ENCODE measurements around the gene USF2. TPM values are rescaled to one million over a fixed set of nuclear protein-coding genes. Genes with fewer than 3 reads are reported as not detected.

The USF2 gene
- total and polyA plus RNA-seq, 2 of the 8 experiments (the other 6 are each of a cell fraction or from before 2014, with no cell fraction given), result 74.1 to 109 TPM

GRCh38 chr19:35225951-35226350, 42.8 kb upstream of the USF2 start:
- H3K4ac ChIP-seq (replicated peaks; ENCODE audit: insufficient read length, low read depth, low read length), result no peak overlapping the region
- no peak overlapping the region for H2AFZ ChIP-seq (ENCODE audit: low read length)
- no peaks in the 10 kb centered on the region for H4K20me1 ChIP-seq (replicated peaks in 1 of 2; ENCODE audit: control insufficient read depth in 1 of 2, insufficient read depth in 2 of 2, low read length in 2 of 2)
- H2BK5ac ChIP-seq (ENCODE audit: low read depth, low read length), result no peak overlapping the region
- H4K5ac ChIP-seq (ENCODE audit: insufficient read length, low read depth, low read length), result no peak overlapping the region
- no peak overlapping the region for H2BK15ac ChIP-seq (ENCODE audit: low read length)
- H3K27me3 ChIP-seq (replicated peaks in 1 of 4; ENCODE audit: control insufficient read depth in 3 of 4, extremely low read depth in 1 of 4, insufficient read depth in 3 of 4, low read length in 3 of 4), result no peaks in the 10 kb centered on the region; a peak in 1 of 7 replicates
- H3K23me2 ChIP-seq (ENCODE audit: low read depth, low read length), result no peaks in the 10 kb centered on the region
- H2BK20ac ChIP-seq (ENCODE audit: low read length), result no peak overlapping the region
- ChIA-PET POLR2A (ENCODE audit: partially characterized antibody) (interaction anchor here (1.1 to 2.2 kb wide), 5 partner anchors 9 to 159 kb away, joined by 3 to 9 read pairs (median 4); no protein-coding TSS in a partner anchor), CTCF (ENCODE audit: partially characterized antibody) (interaction anchor here (1.0 to 3.5 kb wide), 9 partner anchors 9 to 183 kb away, joined by 3 to 16 read pairs (median 5); partner anchors contain the start of genes FXYD5 and FXYD7)
- no peaks in the 10 kb centered on the region for H3K36me3 ChIP-seq (ENCODE audit: control insufficient read depth in 2 of 4, insufficient read depth in 4 of 4, low read length in 3 of 4)
- peaks cover 0 to 7% of the 10 kb centered on the region in 2 experiments; a peak in 1 of 4 replicates for H3K9me3 ChIP-seq (ENCODE audit: insufficient read depth in 2 of 2, low read depth in 1 of 2, low read length in 1 of 2)
- H3K4me1 ChIP-seq (replicated peaks in 1 of 4; ENCODE audit: control insufficient read depth in 3 of 4, insufficient read depth in 4 of 4, low read length in 3 of 4), result peaks cover 0 to 12% (median 3%) of the 10 kb centered on the region in 4 experiments; a peak in 4 of 7 replicates
- peak overlapping the region; percentile 3 for H4K91ac ChIP-seq (replicated peaks; ENCODE audit: insufficient read length, low read length)
- no peaks in the 10 kb centered on the region for H3K79me2 ChIP-seq (ENCODE audit: control insufficient read depth in 1 of 2, insufficient read depth in 2 of 2, low read length in 2 of 2)
- H3K9ac ChIP-seq (replicated peaks in 1 of 4; ENCODE audit: extremely low read depth in 1 of 4, low read depth in 3 of 4, low read length in 3 of 4), result no peak overlapping the region
- H3K27ac ChIP-seq (ENCODE audit: low read depth, low read length), result no peak overlapping the region
- 0 out of 4 replicates have a peak overlapping the region, but pooled peaks of 1 of the 2 experiments have one; percentile 15 for H3K4me2 ChIP-seq (ENCODE audit: insufficient read depth in 1 of 2, low read depth in 2 of 2, low read length in 2 of 2)
- no peak overlapping the region for H3K4me3 ChIP-seq (ENCODE audit: extremely low read depth in 1 of 4, insufficient read depth in 2 of 4, low read depth in 3 of 4, low read length in 4 of 4)
- H3K56ac ChIP-seq (replicated peaks; ENCODE audit: insufficient read length, low read depth, low read length), result no peak overlapping the region
- DNase-seq (ENCODE audit: low read depth in 1 of 2, low spot score in 2 of 2) (no peak), FAIRE-seq (no peak)
- WGBS, 2 experiments (ENCODE audit: extremely low coverage in 1 of 2, insufficient coverage in 1 of 2, insufficient read length in 1 of 2, insufficient replicate concordance in 2 of 2, low coverage in 1 of 2, low lambda C conversion rate in 2 of 2, missing lambda C conversion rate in 1 of 2), result 88% methylated on average over 6 of the region's 6 CpGs; no CpG with 5 or more reads in 1 of the 2 experiments
- H2BK12ac ChIP-seq (ENCODE audit: low read depth, low read length), result no peak overlapping the region
- no peak overlapping the region for H3K18ac ChIP-seq (ENCODE audit: extremely low read depth, low read length)
- no peak overlapping the region; the same call in 1 of the 2 replicates for H2AK5ac ChIP-seq (ENCODE audit: low read depth, low read length)
- no peak overlapping the region for H4K8ac ChIP-seq (ENCODE audit: extremely low read depth, insufficient read depth, low read length)
- H2BK120ac ChIP-seq (replicated peaks; ENCODE audit: low read depth, low read length), result no peak overlapping the region
- no peak overlapping the region for H3K23ac ChIP-seq (ENCODE audit: insufficient read length)
- H3K14ac ChIP-seq (ENCODE audit: insufficient read length), result no peak overlapping the region
- H3K79me1 ChIP-seq (ENCODE audit: low read depth, low read length), result no peaks in the 10 kb centered on the region
- TF ChIP-seq KDM5A (IDR thresholded peaks at IDR 0.05; ENCODE audit: low read length), result no peak

Data from H1 (cell line).